Breast epithelium (tissue), 4 donors: ENCODE data around the gene CIB4. TPM values are rescaled to one million over a fixed set of nuclear protein-coding genes. Genes with fewer than 3 reads are reported as not detected.

Experiments
- DNase-seq, 2 donors: peaks; one replicate each; pipeline ENCODE4 v3.0.0-alpha.2; 2019; ENCODE audit warnings: low spot score in 2 of 2
- H3K27ac ChIP-seq, 2 donors: fragments of 200-600 bp; sonication (generic) in 1 of 2; one replicate each; pipeline ENCODE4 v1.5.1; 2016 to 2019; ENCODE audit warnings: mild to moderate bottlenecking in 1 of 2
- H3K27me3 ChIP-seq, 2 donors: fragments of 200-600 bp; sonication (generic) in 1 of 2; one replicate each; pipeline versions ENCODE4 v1.5.1 to v1.6.0; 2017 to 2019; ENCODE audit warnings: control low read depth in 1 of 2, mild to moderate bottlenecking in 1 of 2
- H3K36me3 ChIP-seq: fragments of 200-600 bp; one replicate; pipeline ENCODE4 v1.5.1; 2019
- H3K4me1 ChIP-seq, 2 donors: fragments of 200-600 bp; sonication (generic); one replicate each; pipeline ENCODE4 v1.5.1; 2016 to 2019; ENCODE audit warnings: control low read depth in 1 of 2
- H3K4me3 ChIP-seq, 3 donors: fragments of 200-600 bp; sonication (generic); 1 replicate in 2 of 3; 2 replicates in 1 of 3; pipeline ENCODE4 v1.5.1; 2016 to 2019; ENCODE audit warnings: mild to moderate bottlenecking in 3 of 3, moderate library complexity in 2 of 3
- H3K9me3 ChIP-seq, 2 donors: fragments of 200-600 bp; sonication (generic) in 1 of 2; one replicate each; pipeline ENCODE4 v1.5.1; 2016 to 2019; ENCODE audit warnings: control low read depth in 1 of 2
- CTCF ChIP-seq, 3 donors: fragments of 450-650 bp; IDR thresholded peaks; one replicate each; pipeline ENCODE4 v1.5.1; 2016 to 2017; ENCODE audit warnings: antibody characterized with exemption in 3 of 3, mild to moderate bottlenecking in 3 of 3, moderate library complexity in 3 of 3
- POLR2A ChIP-seq: fragments of 450-650 bp; IDR thresholded peaks from one replicate; pipeline ENCODE4 v1.6.1; 2016; ENCODE audit warnings: antibody characterized with exemption, mild to moderate bottlenecking, moderate library complexity
- POLR2AphosphoS5 ChIP-seq, 3 donors: sonication (generic); formaldehyde crosslinking; IDR thresholded peaks; one replicate each; pipeline ENCODE4 v1.6.1; 2017; ENCODE audit warnings: antibody characterized with exemption in 3 of 3
- intact Hi-C: fragments of 100-400 bp; cut with DNase I; formaldehyde crosslinking; loops from one replicate; pipeline ENCODE4 v1.15.1; 2023; ENCODE audit warnings: low total_unique reads
- total RNA-seq, 3 donors: library from RNA; depleted of rRNA; stranded (reverse); fragments of >200 nt; gene quantifications; one replicate each; pipeline ENCODE4 v1.1.0, GENCODE V29; 2016

The CIB4 gene
- total RNA-seq, 3 donors from 2014 or later, result not detected

- no peak for DNase-seq
- Histone ChIP-seq H3K4me3 (no peak overlapping the region), H3K27ac (no peak overlapping the region), H3K27me3 (peaks cover 0 to 38% of the 10 kb centered on the region in 2 donors), H3K4me1 (no peaks in the 10 kb centered on the region), H3K9me3 (no peaks in the 10 kb centered on the region), H3K36me3 (no peaks in the 10 kb centered on the region)
- TF ChIP-seq POLR2A (no peak), CTCF (IDR thresholded peaks at IDR 0.05) (no peak)
- intact Hi-C loops, result no loop called here
Measured at GRCh38 chr2:26584191-26584590, 57.0 kb downstream of the CIB4 start.

- no peaks in the 10 kb centered on the region for H3K9me3 ChIP-seq
- no peak overlapping the region for H3K27ac ChIP-seq
- intact Hi-C loops, result no loop called here
- peaks cover 0 to 38% of the 10 kb centered on the region in 2 donors for H3K27me3 ChIP-seq
- no peak for DNase-seq
- no peaks in the 10 kb centered on the region for H3K36me3 ChIP-seq
- no peak overlapping the region for H3K4me3 ChIP-seq
- TF ChIP-seq CTCF (IDR thresholded peaks at IDR 0.05) (no peak), POLR2A (no peak), POLR2AphosphoS5 (IDR thresholded peaks at IDR 0.05) (no peak)
- H3K4me1 ChIP-seq, result no peaks in the 10 kb centered on the region
Measured at GRCh38 chr2:26583381-26583911, 57.7 kb downstream of the CIB4 start.

GRCh38 chr2:26582890-26583289, 58.3 kb downstream of the CIB4 start:
- no peaks in the 10 kb centered on the region for H3K4me1 ChIP-seq
- no peaks in the 10 kb centered on the region for H3K36me3 ChIP-seq
- intact Hi-C loops, result no loop called here
- no peak overlapping the region for H3K27ac ChIP-seq
- no peak overlapping the region for H3K4me3 ChIP-seq
- H3K27me3 ChIP-seq, result peaks cover 0 to 38% of the 10 kb centered on the region in 2 donors
- DNase-seq, result no peak
- TF ChIP-seq POLR2A (no peak), POLR2AphosphoS5 (IDR thresholded peaks at IDR 0.05) (no peak), CTCF (IDR thresholded peaks at IDR 0.05) (no peak)
- H3K9me3 ChIP-seq, result no peaks in the 10 kb centered on the region

- H3K4me1 ChIP-seq, result no peaks in the 10 kb centered on the region
- H3K36me3 ChIP-seq, result no peaks in the 10 kb centered on the region
- no peak for TF ChIP-seq CTCF (IDR thresholded peaks at IDR 0.05)
- no peak for TF ChIP-seq POLR2AphosphoS5 (IDR thresholded peaks at IDR 0.05)
- TF ChIP-seq POLR2A, result no peak
- intact Hi-C loops, result no loop called here
- H3K27me3 ChIP-seq, result peaks cover 0 to 42% of the 10 kb centered on the region in 2 donors
- DNase-seq, result no peak
- H3K9me3 ChIP-seq, result no peaks in the 10 kb centered on the region
- H3K4me3 ChIP-seq, result no peak overlapping the region
- no peak overlapping the region for H3K27ac ChIP-seq
Measured at GRCh38 chr2:26581991-26582842, 58.9 kb downstream of the CIB4 start.

- intact Hi-C loops, result no loop called here
- TF ChIP-seq POLR2AphosphoS5 (IDR thresholded peaks at IDR 0.05), result no peak
- TF ChIP-seq POLR2A, result no peak
- no peak for TF ChIP-seq CTCF (IDR thresholded peaks at IDR 0.05)
- Histone ChIP-seq H3K9me3 (no peaks in the 10 kb centered on the region), H3K36me3 (no peaks in the 10 kb centered on the region), H3K4me3 (no peak overlapping the region), H3K27me3 (peaks cover 0 to 45% of the 10 kb centered on the region in 2 donors), H3K27ac (no peak overlapping the region), H3K4me1 (no peaks in the 10 kb centered on the region)
- no peak for DNase-seq
Measured at GRCh38 chr2:26581266-26581990, 59.7 kb downstream of the CIB4 start.
